ENCODE results near the gene DNAH5.
"Not testable (repeated sequence)": the region's sequence is repeated elsewhere in the genome, so short reads cannot be mapped to it uniquely, and the experiment has no call there.

Gene DNAH5

GRCh38 chr5:13833440-13833839, 111.0 kb downstream of the DNAH5 start:
- peaks cover 2% of the 10 kb centered on the region; the same call in 1 of the 2 replicates for H3K4me1 ChIP-seq (ENCODE audit: control insufficient read depth, insufficient read depth, low read length)
- H3K9ac ChIP-seq (ENCODE audit: low read length), result no peak overlapping the region
- 0 out of 2 replicates have a peak, but pooled peaks cover under 1% of the 10 kb centered on the region for H3K9me3 ChIP-seq (ENCODE audit: control insufficient read depth, insufficient read depth, low read depth, low read length)
- no peaks in the 10 kb centered on the region for H3K27me3 ChIP-seq (ENCODE audit: control insufficient read depth, insufficient read depth, low read length)
- H3K27ac ChIP-seq (ENCODE audit: low read depth, low read length), result no peak overlapping the region
- H3K36me3 ChIP-seq (ENCODE audit: control insufficient read depth, insufficient read depth, low read length), result no peaks in the 10 kb centered on the region
- H3K4me3 ChIP-seq (ENCODE audit: low read depth, low read length), result no peak overlapping the region

- Histone ChIP-seq H3K9me3 (ENCODE audit: control insufficient read depth, insufficient read depth, low read depth, low read length) (peaks cover 15% of the 10 kb centered on the region), H3K36me3 (ENCODE audit: control insufficient read depth, insufficient read depth, low read length) (no peaks in the 10 kb centered on the region), H3K9ac (ENCODE audit: low read length) (no peak overlapping the region), H3K4me3 (ENCODE audit: low read depth, low read length) (no peak overlapping the region), H3K27me3 (ENCODE audit: control insufficient read depth, insufficient read depth, low read length) (no peaks in the 10 kb centered on the region), H3K27ac (ENCODE audit: low read depth, low read length) (no peak overlapping the region), H3K4me1 (ENCODE audit: control insufficient read depth, insufficient read depth, low read length) (peaks cover 2% of the 10 kb centered on the region; the same call in 1 of the 2 replicates)
Observed at GRCh38 chr5:13831351-13831750, 113.1 kb downstream of the DNAH5 start.

- Histone ChIP-seq H3K9ac (ENCODE audit: low read length) (no peak overlapping the region), H3K27me3 (ENCODE audit: control insufficient read depth, insufficient read depth, low read length) (no peaks in the 10 kb centered on the region), H3K4me3 (ENCODE audit: low read depth, low read length) (no peak overlapping the region), H3K27ac (ENCODE audit: low read depth, low read length) (no peak overlapping the region), H3K36me3 (ENCODE audit: control insufficient read depth, insufficient read depth, low read length) (no peaks in the 10 kb centered on the region), H3K9me3 (ENCODE audit: control insufficient read depth, insufficient read depth, low read depth, low read length) (peaks cover 15% of the 10 kb centered on the region), H3K4me1 (ENCODE audit: control insufficient read depth, insufficient read depth, low read length) (peaks cover 2% of the 10 kb centered on the region; the same call in 1 of the 2 replicates)
Observed at GRCh38 chr5:13830536-13830935, 114.0 kb downstream of the DNAH5 start.

GRCh38 chr5:13821366-13821765, 123.1 kb downstream of the DNAH5 start:
- Histone ChIP-seq H3K36me3 (ENCODE audit: control insufficient read depth, insufficient read depth, low read length) (no peaks in the 10 kb centered on the region), H3K4me1 (ENCODE audit: control insufficient read depth, insufficient read depth, low read length) (no peaks in the 10 kb centered on the region), H3K27ac (ENCODE audit: low read depth, low read length) (no peak overlapping the region), H3K27me3 (ENCODE audit: control insufficient read depth, insufficient read depth, low read length) (no peaks in the 10 kb centered on the region), H3K4me3 (ENCODE audit: low read depth, low read length) (no peak overlapping the region), H3K9ac (ENCODE audit: low read length) (no peak overlapping the region), H3K9me3 (ENCODE audit: control insufficient read depth, insufficient read depth, low read depth, low read length) (no peaks in the 10 kb centered on the region)

GRCh38 chr5:13816126-13816525, 128.4 kb downstream of the DNAH5 start:
- no peaks in the 10 kb centered on the region for H3K36me3 ChIP-seq (ENCODE audit: control insufficient read depth, insufficient read depth, low read length)
- H3K9me3 ChIP-seq (ENCODE audit: control insufficient read depth, insufficient read depth, low read depth, low read length), result no peaks in the 10 kb centered on the region
- H3K4me3 ChIP-seq (ENCODE audit: low read depth, low read length), result no peak overlapping the region
- H3K27me3 ChIP-seq (ENCODE audit: control insufficient read depth, insufficient read depth, low read length), result no peaks in the 10 kb centered on the region
- H3K27ac ChIP-seq (ENCODE audit: low read depth, low read length), result no peak overlapping the region
- H3K4me1 ChIP-seq (ENCODE audit: control insufficient read depth, insufficient read depth, low read length), result no peaks in the 10 kb centered on the region
- no peak overlapping the region for H3K9ac ChIP-seq (ENCODE audit: low read length)

GRCh38 chr5:13814301-13814700, 130.2 kb downstream of the DNAH5 start:
- Histone ChIP-seq H3K36me3 (ENCODE audit: control insufficient read depth, insufficient read depth, low read length) (no peaks in the 10 kb centered on the region), H3K4me3 (ENCODE audit: low read depth, low read length) (no peak overlapping the region), H3K9me3 (ENCODE audit: control insufficient read depth, insufficient read depth, low read depth, low read length) (no peaks in the 10 kb centered on the region), H3K4me1 (ENCODE audit: control insufficient read depth, insufficient read depth, low read length) (no peaks in the 10 kb centered on the region), H3K27me3 (ENCODE audit: control insufficient read depth, insufficient read depth, low read length) (no peaks in the 10 kb centered on the region), H3K27ac (ENCODE audit: low read depth, low read length) (no peak overlapping the region), H3K9ac (ENCODE audit: low read length) (no peak overlapping the region)

- no peaks in the 10 kb centered on the region for H3K27me3 ChIP-seq (ENCODE audit: control insufficient read depth, insufficient read depth, low read length)
- H3K9me3 ChIP-seq (ENCODE audit: control insufficient read depth, insufficient read depth, low read depth, low read length), result no peaks in the 10 kb centered on the region
- H3K4me1 ChIP-seq (ENCODE audit: control insufficient read depth, insufficient read depth, low read length), result no peaks in the 10 kb centered on the region
- no peak overlapping the region for H3K9ac ChIP-seq (ENCODE audit: low read length)
- no peak overlapping the region for H3K27ac ChIP-seq (ENCODE audit: low read depth, low read length)
- no peaks in the 10 kb centered on the region for H3K36me3 ChIP-seq (ENCODE audit: control insufficient read depth, insufficient read depth, low read length)
- no peak overlapping the region for H3K4me3 ChIP-seq (ENCODE audit: low read depth, low read length)
Observed at GRCh38 chr5:13809921-13810320, 134.6 kb downstream of the DNAH5 start.

GRCh38 chr5:13804336-13804735, 140.2 kb downstream of the DNAH5 start:
- Histone ChIP-seq H3K9me3 (ENCODE audit: control insufficient read depth, insufficient read depth, low read depth, low read length) (no peaks in the 10 kb centered on the region), H3K4me1 (ENCODE audit: control insufficient read depth, insufficient read depth, low read length) (no peaks in the 10 kb centered on the region), H3K27ac (ENCODE audit: low read depth, low read length) (no peak overlapping the region), H3K9ac (ENCODE audit: low read length) (no peak overlapping the region), H3K4me3 (ENCODE audit: low read depth, low read length) (no peak overlapping the region), H3K36me3 (ENCODE audit: control insufficient read depth, insufficient read depth, low read length) (no peaks in the 10 kb centered on the region), H3K27me3 (ENCODE audit: control insufficient read depth, insufficient read depth, low read length) (no peaks in the 10 kb centered on the region)

GRCh38 chr5:13798569-13798968, 145.9 kb downstream of the DNAH5 start:
- H3K27me3 ChIP-seq (ENCODE audit: control insufficient read depth, insufficient read depth, low read length); H3K4me3 ChIP-seq (ENCODE audit: low read depth, low read length); H3K9ac ChIP-seq (ENCODE audit: low read length); H3K9me3 ChIP-seq (ENCODE audit: control insufficient read depth, insufficient read depth, low read depth, low read length); H3K27ac ChIP-seq (ENCODE audit: low read depth, low read length); H3K4me1 ChIP-seq (ENCODE audit: control insufficient read depth, insufficient read depth, low read length); H3K36me3 ChIP-seq (ENCODE audit: control insufficient read depth, insufficient read depth, low read length): not testable (repeated sequence)

GRCh38 chr5:13785781-13786415, 158.6 kb downstream of the DNAH5 start:
- H3K27me3 ChIP-seq (ENCODE audit: control insufficient read depth, insufficient read depth, low read length), result no peaks in the 10 kb centered on the region
- H3K36me3 ChIP-seq (ENCODE audit: control insufficient read depth, insufficient read depth, low read length), result no peaks in the 10 kb centered on the region
- H3K4me3 ChIP-seq (ENCODE audit: low read depth, low read length), result no peak overlapping the region
- H3K9ac ChIP-seq (ENCODE audit: low read length), result no peak overlapping the region
- H3K4me1 ChIP-seq (ENCODE audit: control insufficient read depth, insufficient read depth, low read length), result no peaks in the 10 kb centered on the region
- no peak overlapping the region for H3K27ac ChIP-seq (ENCODE audit: low read depth, low read length)
- peaks cover 9% of the 10 kb centered on the region; the same call in 1 of the 2 replicates for H3K9me3 ChIP-seq (ENCODE audit: control insufficient read depth, insufficient read depth, low read depth, low read length)

- peaks cover 7% of the 10 kb centered on the region; the same call in 1 of the 2 replicates for H3K9me3 ChIP-seq (ENCODE audit: control insufficient read depth, insufficient read depth, low read depth, low read length)
- no peaks in the 10 kb centered on the region for H3K27me3 ChIP-seq (ENCODE audit: control insufficient read depth, insufficient read depth, low read length)
- H3K9ac ChIP-seq (ENCODE audit: low read length), result no peak overlapping the region
- no peaks in the 10 kb centered on the region for H3K36me3 ChIP-seq (ENCODE audit: control insufficient read depth, insufficient read depth, low read length)
- H3K27ac ChIP-seq (ENCODE audit: low read depth, low read length), result no peak overlapping the region
- H3K4me3 ChIP-seq (ENCODE audit: low read depth, low read length), result no peak overlapping the region
- no peaks in the 10 kb centered on the region for H3K4me1 ChIP-seq (ENCODE audit: control insufficient read depth, insufficient read depth, low read length)
Observed at GRCh38 chr5:13783726-13784125, 160.8 kb downstream of the DNAH5 start.
